DND-41 (cell line): ENCODE data around the gene MGME1.

Experiments used
- EZH2 ChIP-seq: IDR thresholded peaks from 3 replicates; pipeline ENCODE4 v1.6.1; 2012; ENCODE audit warnings: borderline replicate concordance, low read depth, mild to moderate bottlenecking, moderate library complexity, low read length, inconsistent platforms; ENCODE audit not compliant: severe bottlenecking
- TF ChIP-seq, protein P1 (sequence below): IDR thresholded peaks from 2 replicates; pipeline ENCODE4 v1.5.1; 2012; ENCODE audit warnings: borderline replicate concordance, low read length, moderate library complexity, mild to moderate bottlenecking; ENCODE audit not compliant: poor library complexity, severe bottlenecking; ENCODE audit errors: extremely low read depth

DNA sequence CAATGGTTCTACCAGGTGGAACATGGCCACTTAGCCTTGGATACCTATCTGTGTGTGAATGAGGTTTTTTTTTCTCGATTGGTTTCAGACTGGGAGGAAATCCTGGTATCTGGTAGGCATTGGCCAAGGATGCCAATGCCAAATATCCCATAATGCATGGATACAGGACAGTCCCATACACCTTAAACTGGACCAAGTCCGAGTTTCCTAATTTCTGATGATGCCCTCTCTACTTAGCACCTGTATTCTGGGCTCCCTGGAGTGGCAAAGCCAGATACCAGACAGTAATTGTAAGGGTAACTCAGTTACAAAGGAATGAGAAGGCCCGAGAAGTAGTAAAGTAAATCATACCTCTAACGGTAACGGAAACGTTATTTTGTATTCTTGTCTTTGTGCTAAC lies 18.1 kb upstream of the MGME1 start:
- TF ChIP-seq, protein P1, sequence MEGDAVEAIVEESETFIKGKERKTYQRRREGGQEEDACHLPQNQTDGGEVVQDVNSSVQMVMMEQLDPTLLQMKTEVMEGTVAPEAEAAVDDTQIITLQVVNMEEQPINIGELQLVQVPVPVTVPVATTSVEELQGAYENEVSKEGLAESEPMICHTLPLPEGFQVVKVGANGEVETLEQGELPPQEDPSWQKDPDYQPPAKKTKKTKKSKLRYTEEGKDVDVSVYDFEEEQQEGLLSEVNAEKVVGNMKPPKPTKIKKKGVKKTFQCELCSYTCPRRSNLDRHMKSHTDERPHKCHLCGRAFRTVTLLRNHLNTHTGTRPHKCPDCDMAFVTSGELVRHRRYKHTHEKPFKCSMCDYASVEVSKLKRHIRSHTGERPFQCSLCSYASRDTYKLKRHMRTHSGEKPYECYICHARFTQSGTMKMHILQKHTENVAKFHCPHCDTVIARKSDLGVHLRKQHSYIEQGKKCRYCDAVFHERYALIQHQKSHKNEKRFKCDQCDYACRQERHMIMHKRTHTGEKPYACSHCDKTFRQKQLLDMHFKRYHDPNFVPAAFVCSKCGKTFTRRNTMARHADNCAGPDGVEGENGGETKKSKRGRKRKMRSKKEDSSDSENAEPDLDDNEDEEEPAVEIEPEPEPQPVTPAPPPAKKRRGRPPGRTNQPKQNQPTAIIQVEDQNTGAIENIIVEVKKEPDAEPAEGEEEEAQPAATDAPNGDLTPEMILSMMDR, result no peak
- TF ChIP-seq EZH2, result no peak
